Erythroblast (primary cell): ENCODE results near the gene ANKRD66.

Source experiments
- GATA1 ChIP-seq: IDR thresholded peaks from 2 replicates; pipeline ENCODE4 v1.6.1; 2011; ENCODE audit warnings: low read depth, mild to moderate bottlenecking, control low read depth, low read length, moderate library complexity
- POLR2A ChIP-seq: IDR thresholded peaks from 2 replicates; pipeline ENCODE4 v1.6.1; 2011; ENCODE audit warnings: mild to moderate bottlenecking, low read length

DNA sequence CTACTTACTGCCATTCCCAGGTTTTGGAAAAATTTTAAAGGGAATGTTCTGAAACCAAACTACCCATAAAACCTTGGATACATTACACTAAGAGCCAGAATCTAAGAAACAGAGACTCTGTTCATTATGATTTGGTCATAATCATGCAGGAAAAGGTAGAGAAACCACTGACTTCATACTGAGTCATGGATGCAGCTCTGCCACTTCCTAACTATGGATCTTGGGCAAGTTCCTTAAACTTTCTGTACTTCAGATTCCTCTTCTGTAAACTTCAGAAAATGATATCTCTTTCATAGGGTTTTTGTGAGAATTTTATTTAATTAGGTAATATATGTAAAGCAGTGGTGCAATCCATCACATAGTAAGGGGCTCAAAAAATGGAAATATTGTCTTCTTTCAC is 31.6 kb upstream of the ANKRD66 start:
- TF ChIP-seq POLR2A (no peak), GATA1 (no peak)
